Caco-2 (cell line): ENCODE data around the gene SIK3. TPM values are rescaled to one million over a fixed set of nuclear protein-coding genes. Genes with fewer than 3 reads are reported as not detected.

Experiments
- BruUV-seq: library from RNA; stranded (reverse); fragments of 400-500 nt; replicated peaks from 2 replicates; lab custom pipeline; 2021; lab: Mats Ljungman, UMichigan
- CTCF ChIA-PET: fragments of 300-600 bp; sonication (Branson Sonifier 250); formaldehyde crosslinking; loops from one replicate; lab custom pipeline; 2022; ENCODE audit warnings: antibody characterized with exemption; lab: Charles Lee
- POLR2A ChIA-PET: fragments of 300-600 bp; sonication (Branson Sonifier 250); formaldehyde crosslinking; loops from one replicate; lab custom pipeline; 2022; ENCODE audit warnings: antibody characterized with exemption; lab: Charles Lee
- DNase-seq, 2 experiments: peaks; one replicate each; pipeline versions ENCODE4 v3.0.0 to v3.0.0-alpha.2; 2020 to 2022
- H3K27me3 ChIP-seq: replicated peaks from 2 replicates; pipeline ENCODE4 v1.6.0; 2011; ENCODE audit warnings: low read length; ENCODE audit not compliant: control insufficient read depth, insufficient read depth
- H3K36me3 ChIP-seq: 2 replicates; pipeline ENCODE4 v1.5.1; 2011; ENCODE audit warnings: low read length; ENCODE audit not compliant: control insufficient read depth, insufficient read depth
- H3K4me1 ChIP-seq: fragments of 250-450 bp; sonication (Bioruptor Pico); 2 replicates; pipeline ENCODE4 v1.5.1; 2020; ENCODE audit warnings: mild to moderate bottlenecking
- H3K4me3 ChIP-seq: 2 replicates; pipeline ENCODE4 v1.5.1; 2011; ENCODE audit warnings: low read depth, mild to moderate bottlenecking, control low read depth, low read length
- H3K9me3 ChIP-seq: fragments of 250-450 bp; sonication (Bioruptor Pico); 2 replicates; pipeline ENCODE4 v1.5.1; 2020; ENCODE audit warnings: mild to moderate bottlenecking, moderate library complexity
- H3K27ac Mint-ChIP-seq: one replicate; pipeline ENCODE4 v1.8.0; 2022; ENCODE audit warnings: mixed read lengths; ENCODE audit not compliant: unreplicated experiment
- H3K27me3 Mint-ChIP-seq: one replicate; pipeline ENCODE4 v1.8.0; 2022; ENCODE audit warnings: mixed read lengths; ENCODE audit not compliant: insufficient read depth, unreplicated experiment
- H3K36me3 Mint-ChIP-seq: one replicate; pipeline ENCODE4 v1.8.0; 2022; ENCODE audit warnings: mild to moderate bottlenecking, mixed read lengths; ENCODE audit not compliant: insufficient read depth, unreplicated experiment
- H3K4me1 Mint-ChIP-seq: one replicate; pipeline ENCODE4 v1.8.0; 2022; ENCODE audit warnings: low read depth, mixed read lengths; ENCODE audit not compliant: unreplicated experiment
- H3K4me3 Mint-ChIP-seq: one replicate; pipeline ENCODE4 v1.8.0; 2022; ENCODE audit warnings: mild to moderate bottlenecking, moderate library complexity, mixed read lengths; ENCODE audit not compliant: unreplicated experiment
- H3K9me3 Mint-ChIP-seq: one replicate; pipeline ENCODE4 v1.8.0; 2022; ENCODE audit warnings: mixed read lengths; ENCODE audit not compliant: unreplicated experiment
- CTCF ChIP-seq, 2 experiments: fragments of 200-600 bp in 1 of 2; IDR thresholded peaks; 1 replicate in 1 of 2; 2 replicates in 1 of 2; pipeline versions ENCODE4 v1.5.1 to v1.8.0; 2011 to 2022; ENCODE audit warnings: antibody characterized with exemption in 1 of 2, control low read depth in 1 of 2, inconsistent platforms in 1 of 2, low read depth in 1 of 2, low read length in 1 of 2, mild to moderate bottlenecking in 1 of 2, moderate library complexity in 1 of 2; ENCODE audit not compliant: insufficient read depth in 1 of 2, severe bottlenecking in 1 of 2, unreplicated experiment in 1 of 2
- intact Hi-C: fragments of 100-400 bp; cut with micrococcal nuclease; formaldehyde crosslinking; loops from one replicate; pipeline ENCODE4 v1.10.0; 2022; ENCODE audit not compliant: unreplicated experiment
- total RNA-seq: library from RNA; stranded (reverse); gene quantifications from 2 replicates; pipeline ENCODE4 v1.2.3, GENCODE V29; 2022

The SIK3 gene
- total RNA-seq, 1 experiment from 2014 or later: 65.7 TPM

GRCh38 chr11:116962108-116962507 lies 136.1 kb downstream of the SIK3 start:
- DNase-seq: no peak
- Histone ChIP-seq H3K36me3 (no peaks in the 10 kb centered on the region), H3K27me3 (no peaks in the 10 kb centered on the region), H3K4me1 (peaks cover 11% of the 10 kb centered on the region; the same call in 1 of the 2 replicates), H3K4me3 (no peak overlapping the region), H3K9me3 (no peaks in the 10 kb centered on the region)
- H3K27me3 Mint-ChIP-seq: no peaks in the 10 kb centered on the region
- H3K9me3 Mint-ChIP-seq: no peaks in the 10 kb centered on the region
- BruUV-seq: no TSS peak
- H3K4me3 Mint-ChIP-seq: no peak overlapping the region
- ChIA-PET CTCF (interaction anchor here (1.1 to 1.2 kb wide), 2 partner anchors 11 to 14 kb away, joined by 3 read pairs; no protein-coding TSS in a partner anchor), POLR2A (no interaction called here)
- H3K27ac Mint-ChIP-seq: no peak overlapping the region
- intact Hi-C loops: no loop called here
- H3K36me3 Mint-ChIP-seq: peaks cover 9% of the 10 kb centered on the region
- no peak for TF ChIP-seq CTCF (IDR thresholded peaks at IDR 0.05; ENCODE audit: insufficient read depth in 1 of 2, low read depth in 1 of 2, low read length in 1 of 2, severe bottlenecking in 1 of 2, unreplicated experiment in 1 of 2)
- peaks cover 23% of the 10 kb centered on the region for H3K4me1 Mint-ChIP-seq

GRCh38 chr11:116960930-116961329 lies 137.3 kb downstream of the SIK3 start:
- CTCF ChIA-PET: interaction anchor here (0.9 kb wide), 2 partner anchors 69 to 138 kb away, joined by 3 read pairs; no protein-coding TSS in a partner anchor
- H3K9me3 Mint-ChIP-seq: no peaks in the 10 kb centered on the region
- H3K27ac Mint-ChIP-seq: no peak overlapping the region
- DNase-seq: no peak
- BruUV-seq: no TSS peak
- no peaks in the 10 kb centered on the region for H3K27me3 ChIP-seq
- POLR2A ChIA-PET: interaction anchor here (0.6 kb wide), 1 partner anchor 173 kb away, joined by 3 read pairs; the partner anchor contains the start of gene ZPR1
- H3K9me3 ChIP-seq: no peaks in the 10 kb centered on the region
- peaks cover 9% of the 10 kb centered on the region for H3K36me3 Mint-ChIP-seq
- peaks cover 11% of the 10 kb centered on the region; the same call in 1 of the 2 replicates for H3K4me1 ChIP-seq
- no peak overlapping the region for H3K4me3 Mint-ChIP-seq
- peaks cover 23% of the 10 kb centered on the region for H3K4me1 Mint-ChIP-seq
- TF ChIP-seq CTCF (IDR thresholded peaks at IDR 0.05; ENCODE audit: insufficient read depth in 1 of 2, low read depth in 1 of 2, low read length in 1 of 2, severe bottlenecking in 1 of 2, unreplicated experiment in 1 of 2): no peak
- no peaks in the 10 kb centered on the region for H3K36me3 ChIP-seq
- no peak overlapping the region for H3K4me3 ChIP-seq
- no peaks in the 10 kb centered on the region for H3K27me3 Mint-ChIP-seq
- intact Hi-C loops: no loop called here

GRCh38 chr11:116958246-116958645 lies 140.0 kb downstream of the SIK3 start:
- ChIA-PET POLR2A (no interaction called here), CTCF (no interaction called here)
- no peaks in the 10 kb centered on the region for H3K36me3 ChIP-seq
- no peak overlapping the region for H3K27ac Mint-ChIP-seq
- BruUV-seq: no TSS peak
- no peak overlapping the region for H3K4me3 ChIP-seq
- H3K9me3 ChIP-seq: no peaks in the 10 kb centered on the region
- H3K4me1 Mint-ChIP-seq: peaks cover 23% of the 10 kb centered on the region
- TF ChIP-seq CTCF (IDR thresholded peaks at IDR 0.05; ENCODE audit: insufficient read depth in 1 of 2, low read depth in 1 of 2, low read length in 1 of 2, severe bottlenecking in 1 of 2, unreplicated experiment in 1 of 2): no peak
- H3K4me1 ChIP-seq: peaks cover 11% of the 10 kb centered on the region; the same call in 1 of the 2 replicates
- no peaks in the 10 kb centered on the region for H3K9me3 Mint-ChIP-seq
- no peaks in the 10 kb centered on the region for H3K27me3 Mint-ChIP-seq
- intact Hi-C loops: no loop called here
- H3K36me3 Mint-ChIP-seq: peaks cover 17% of the 10 kb centered on the region
- H3K4me3 Mint-ChIP-seq: no peak overlapping the region
- H3K27me3 ChIP-seq: no peaks in the 10 kb centered on the region
- DNase-seq: no peak
